Measurements from ENCODE around the gene NT5DC3.

GRCh38 chr12:103833891-103834290, 7.1 kb downstream of the NT5DC3 start:
- no peak for TF ChIP-seq POLR2A (IDR thresholded peaks at IDR 0.05)
- no peak for TF ChIP-seq CTCF (IDR thresholded peaks at IDR 0.05)
